ENCODE results near the gene SPON1. TPM values are rescaled to one million over a fixed set of nuclear protein-coding genes. Genes with fewer than 3 reads are reported as not detected.

Gene SPON1
- total RNA-seq, 2 donors from 2014 or later: 9.3 to 26.7 TPM

DNA sequence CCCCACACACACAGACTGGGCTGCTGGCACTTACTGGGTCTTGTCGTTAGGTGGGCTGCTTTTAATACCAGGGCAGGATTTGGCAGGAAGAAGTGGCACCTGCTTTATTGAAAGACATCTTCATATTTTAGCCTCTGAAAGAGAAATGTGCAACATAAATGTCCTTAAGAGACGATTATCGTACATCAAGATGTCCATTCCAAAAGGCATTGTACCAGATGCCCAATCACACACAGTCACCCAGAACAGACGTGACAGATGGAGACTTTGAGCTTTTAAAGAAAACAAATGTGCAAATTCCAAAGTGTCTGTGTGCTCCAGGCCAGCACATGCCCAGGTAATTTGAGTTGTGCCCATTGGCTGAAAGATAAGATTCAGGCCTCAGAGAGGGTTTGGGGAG, 240.8 kb downstream of the SPON1 start:
- WGBS, 2 donors: 85 to 90% methylated on average over 4 of the region's 4 CpGs
- DNase-seq: no peak
- intact Hi-C loops (cut with DNase I): no loop called here

DNA sequence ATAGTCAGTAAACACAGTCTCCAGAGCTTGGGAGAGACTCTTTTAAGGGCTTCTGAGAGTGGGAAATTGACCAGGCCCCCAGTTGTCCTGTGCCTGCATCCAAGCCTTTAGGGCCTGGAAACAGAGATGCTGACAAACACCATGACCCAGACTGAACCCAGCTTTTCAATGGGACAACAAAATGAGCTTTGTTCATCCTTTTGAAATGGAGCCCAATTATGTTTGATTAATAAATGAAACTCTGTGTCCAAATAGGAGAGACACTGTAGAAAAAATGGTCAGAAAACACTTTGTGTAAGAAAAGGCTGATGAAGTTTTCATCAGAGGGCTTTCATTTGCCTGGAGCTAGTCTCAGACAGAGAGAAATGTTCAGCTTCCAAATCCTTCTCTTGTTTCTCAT, 250.5 kb downstream of the SPON1 start:
- ATAC-seq (no peak), DNase-seq (no peak)
- intact Hi-C loops (cut with DNase I): no loop called here
- Histone ChIP-seq H3K27ac (no peak overlapping the region), H3K27me3 (no peaks in the 10 kb centered on the region), H3K4me1 (no peaks in the 10 kb centered on the region), H3K4me3 (no peak overlapping the region), H3K36me3 (replicated peaks in 1 of 2; ENCODE audit: insufficient read depth in 1 of 2, low read depth in 2 of 2) (no peaks in the 10 kb centered on the region), H3K9me3 (no peaks in the 10 kb centered on the region)
- TF ChIP-seq, protein P1, sequence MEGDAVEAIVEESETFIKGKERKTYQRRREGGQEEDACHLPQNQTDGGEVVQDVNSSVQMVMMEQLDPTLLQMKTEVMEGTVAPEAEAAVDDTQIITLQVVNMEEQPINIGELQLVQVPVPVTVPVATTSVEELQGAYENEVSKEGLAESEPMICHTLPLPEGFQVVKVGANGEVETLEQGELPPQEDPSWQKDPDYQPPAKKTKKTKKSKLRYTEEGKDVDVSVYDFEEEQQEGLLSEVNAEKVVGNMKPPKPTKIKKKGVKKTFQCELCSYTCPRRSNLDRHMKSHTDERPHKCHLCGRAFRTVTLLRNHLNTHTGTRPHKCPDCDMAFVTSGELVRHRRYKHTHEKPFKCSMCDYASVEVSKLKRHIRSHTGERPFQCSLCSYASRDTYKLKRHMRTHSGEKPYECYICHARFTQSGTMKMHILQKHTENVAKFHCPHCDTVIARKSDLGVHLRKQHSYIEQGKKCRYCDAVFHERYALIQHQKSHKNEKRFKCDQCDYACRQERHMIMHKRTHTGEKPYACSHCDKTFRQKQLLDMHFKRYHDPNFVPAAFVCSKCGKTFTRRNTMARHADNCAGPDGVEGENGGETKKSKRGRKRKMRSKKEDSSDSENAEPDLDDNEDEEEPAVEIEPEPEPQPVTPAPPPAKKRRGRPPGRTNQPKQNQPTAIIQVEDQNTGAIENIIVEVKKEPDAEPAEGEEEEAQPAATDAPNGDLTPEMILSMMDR (IDR thresholded peaks at IDR 0.05): no peak
- no peak for TF ChIP-seq POLR2A (IDR thresholded peaks at IDR 0.05)

More for the DNA sequence above, 240.8 kb downstream of the SPON1 start:
- no peaks in the 10 kb centered on the region for H3K4me1 ChIP-seq
- H3K36me3 ChIP-seq (replicated peaks in 1 of 2; ENCODE audit: insufficient read depth in 1 of 2, low read depth in 2 of 2): no peaks in the 10 kb centered on the region
- no peak for ATAC-seq
- TF ChIP-seq, protein P1 (IDR thresholded peaks at IDR 0.05): no peak
- no peak for TF ChIP-seq POLR2A (IDR thresholded peaks at IDR 0.05)
- no peak overlapping the region for H3K4me3 ChIP-seq
- no peak overlapping the region for H3K27ac ChIP-seq
- no peaks in the 10 kb centered on the region for H3K27me3 ChIP-seq
- no peaks in the 10 kb centered on the region for H3K9me3 ChIP-seq

DNA sequence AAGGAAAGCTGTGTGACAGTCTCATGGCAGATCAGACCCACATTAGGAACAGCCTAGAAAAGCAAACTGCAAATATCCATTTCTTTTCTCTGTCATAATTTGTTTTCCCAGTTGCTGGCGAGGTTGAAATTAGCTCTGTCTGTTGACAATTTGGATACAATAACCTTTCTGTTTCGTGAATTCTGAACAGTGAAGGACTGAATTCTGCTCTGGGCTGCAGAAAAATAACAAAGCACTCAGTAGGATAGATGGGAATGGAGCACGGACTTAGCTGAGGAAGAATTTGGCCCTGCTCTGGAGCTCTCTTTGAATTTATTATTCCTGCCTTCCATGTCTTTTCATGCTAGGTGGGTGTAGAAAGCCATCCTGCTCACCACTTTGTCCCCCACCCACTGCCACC, 256.2 kb downstream of the SPON1 start:
- no peak for DNase-seq
- ATAC-seq: no peak
- Histone ChIP-seq H3K4me1 (no peaks in the 10 kb centered on the region), H3K9me3 (no peaks in the 10 kb centered on the region), H3K36me3 (replicated peaks in 1 of 2; ENCODE audit: insufficient read depth in 1 of 2, low read depth in 2 of 2) (no peaks in the 10 kb centered on the region), H3K4me3 (no peak overlapping the region), H3K27me3 (no peaks in the 10 kb centered on the region), H3K27ac (no peak overlapping the region)
- 52 to 55% methylated on average over 3 of the region's 3 CpGs for WGBS, 2 donors
- TF ChIP-seq, protein P1 (IDR thresholded peaks at IDR 0.05): no peak
- no peak for TF ChIP-seq POLR2A (IDR thresholded peaks at IDR 0.05)
- intact Hi-C loops (cut with DNase I): no loop called here

DNA sequence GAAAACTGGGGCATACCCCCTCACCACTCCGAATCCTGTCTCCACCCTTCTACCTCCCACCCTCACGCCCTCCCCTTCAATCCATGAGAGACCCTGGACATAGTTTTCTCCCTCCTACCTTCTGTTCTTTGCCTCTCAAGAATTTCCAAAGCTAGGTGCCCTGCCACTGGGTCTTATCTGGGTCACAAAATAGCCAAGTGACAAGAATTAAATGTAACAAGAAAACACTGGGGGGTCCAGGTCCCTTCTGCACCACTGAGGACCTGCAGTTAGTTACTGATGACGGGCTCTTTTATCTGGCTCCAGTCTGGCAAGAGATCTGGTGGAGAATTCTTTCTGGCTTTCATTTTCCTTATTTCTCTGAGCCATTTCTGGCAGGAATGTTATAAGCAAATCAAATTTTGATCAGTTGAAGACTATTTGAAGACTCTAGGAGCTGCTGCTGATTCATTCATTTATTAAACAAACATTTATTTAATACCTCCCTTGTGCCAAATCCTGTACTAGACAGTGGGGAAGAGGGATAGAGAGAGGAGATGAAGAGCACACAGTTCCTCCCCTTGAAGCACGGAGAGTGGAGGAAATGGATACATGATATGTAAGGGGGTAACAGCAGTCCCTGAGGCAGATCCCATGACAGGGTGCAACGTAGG, 261.2 kb downstream of the SPON1 start:
- H3K9me3 ChIP-seq: no peaks in the 10 kb centered on the region
- no peak overlapping the region for H3K27ac ChIP-seq
- no peaks in the 10 kb centered on the region for H3K27me3 ChIP-seq
- H3K4me3 ChIP-seq: no peak overlapping the region
- no peaks in the 10 kb centered on the region for H3K4me1 ChIP-seq
- H3K36me3 ChIP-seq (replicated peaks in 1 of 2; ENCODE audit: insufficient read depth in 1 of 2, low read depth in 2 of 2): no peaks in the 10 kb centered on the region
- intact Hi-C loops (cut with DNase I): no loop called here
- DNase-seq (no peak), ATAC-seq (no peak)
- TF ChIP-seq, protein P1 (IDR thresholded peaks at IDR 0.05): no peak
- no peak for TF ChIP-seq POLR2A (IDR thresholded peaks at IDR 0.05)
- 58 to 63% methylated on average over 5 of the region's 5 CpGs for WGBS, 2 donors

DNA sequence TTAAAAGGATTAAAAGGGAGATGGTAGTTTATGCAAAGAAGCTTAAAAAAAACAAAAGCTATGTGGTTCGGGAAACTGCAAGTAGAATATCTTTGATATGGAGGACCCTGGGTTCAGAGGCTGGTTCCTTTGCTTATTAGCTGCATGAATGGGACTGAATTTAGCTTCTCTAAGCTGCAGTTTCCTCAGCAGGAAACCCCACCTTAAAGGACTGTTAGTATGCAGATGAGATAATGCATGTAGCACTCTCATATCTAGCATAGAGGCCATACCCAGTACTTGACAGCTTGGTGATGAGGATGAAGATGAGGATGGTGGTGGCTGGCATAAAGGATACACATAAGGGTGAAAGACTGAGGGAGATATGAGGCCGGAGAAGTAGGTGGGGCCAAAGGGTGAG, 261.9 kb downstream of the SPON1 start:
- H3K36me3 ChIP-seq (replicated peaks in 1 of 2; ENCODE audit: insufficient read depth in 1 of 2, low read depth in 2 of 2): no peaks in the 10 kb centered on the region
- TF ChIP-seq POLR2A (IDR thresholded peaks at IDR 0.05): no peak
- TF ChIP-seq, protein P1 (IDR thresholded peaks at IDR 0.05): no peak
- intact Hi-C loops (cut with DNase I): no loop called here
- DNase-seq (no peak), ATAC-seq (no peak)
- no peaks in the 10 kb centered on the region for H3K9me3 ChIP-seq
- no peaks in the 10 kb centered on the region for H3K27me3 ChIP-seq
- H3K4me1 ChIP-seq: no peaks in the 10 kb centered on the region
- 62 to 71% methylated on average over 2 of the region's 2 CpGs for WGBS, 2 donors
- no peak overlapping the region for H3K4me3 ChIP-seq
- H3K27ac ChIP-seq: no peak overlapping the region
